Measurements from ENCODE around the gene MUC5AC. TPM values are rescaled to one million over a fixed set of nuclear protein-coding genes. Genes with fewer than 3 reads are reported as not detected.
A peak's percentile ranks its signal among the peaks of the same experiment; 100 is the strongest.

MUC5AC gene
- total RNA-seq, 4 donors from 2014 or later = not detected

- Histone ChIP-seq H3K9me3 (no peaks in the 10 kb centered on the region), H3K4me3 (replicated peaks in 1 of 3) (no peak overlapping the region), H3K36me3 (no peaks in the 10 kb centered on the region), H3K27ac (no peak overlapping the region), H3K4me1 (no peaks in the 10 kb centered on the region), H3K27me3 (no peaks in the 10 kb centered on the region)
- no peak for TF ChIP-seq CTCF (IDR thresholded peaks at IDR 0.05)
- no peak for TF ChIP-seq POLR2A (IDR thresholded peaks at IDR 0.05)
- intact Hi-C loops (cut with DNase I) = loop anchor here (2.0 to 5.0 kb wide), 2 partner anchors 315 to 370 kb away; partner anchors contain the start of gene DUSP8
- 53 to 58% methylated on average over 10 of the region's 18 CpGs for WGBS, 2 donors
- DNase-seq = no peak
These were observed 44.5 kb downstream of the MUC5AC start for GRCh38 chr11:1202154-1202775.

- H3K36me3 ChIP-seq = no peaks in the 10 kb centered on the region
- no peaks in the 10 kb centered on the region for H3K9me3 ChIP-seq
- H3K4me3 ChIP-seq (replicated peaks in 1 of 3) = no peak overlapping the region
- peak; percentile 48 to 51 for DNase-seq
- no peak for TF ChIP-seq POLR2A (IDR thresholded peaks at IDR 0.05)
- peak; percentile 62 to 97 (median 76) for TF ChIP-seq CTCF (IDR thresholded peaks at IDR 0.05)
- 17 to 21% methylated on average over 12 to 21 of the region's 32 CpGs for WGBS, 2 donors
- H3K27me3 ChIP-seq = no peaks in the 10 kb centered on the region
- H3K4me1 ChIP-seq = no peaks in the 10 kb centered on the region
- H3K27ac ChIP-seq = no peak overlapping the region
- intact Hi-C loops (cut with DNase I) = loop anchor here (2.0 to 5.0 kb wide), 2 partner anchors 314 to 369 kb away; partner anchors contain the start of gene DUSP8
These were observed 45.2 kb downstream of the MUC5AC start for GRCh38 chr11:1202776-1203504.

- DNase-seq = no peak
- H3K9me3 ChIP-seq = no peaks in the 10 kb centered on the region
- no peak overlapping the region for H3K4me3 ChIP-seq (replicated peaks in 1 of 3)
- H3K36me3 ChIP-seq = no peaks in the 10 kb centered on the region
- WGBS, 2 donors = 73% methylated on average over 10 to 18 of the region's 30 CpGs
- no peaks in the 10 kb centered on the region for H3K4me1 ChIP-seq
- no peak for TF ChIP-seq CTCF (IDR thresholded peaks at IDR 0.05)
- no peak for TF ChIP-seq POLR2A (IDR thresholded peaks at IDR 0.05)
- H3K27ac ChIP-seq = no peak overlapping the region
- H3K27me3 ChIP-seq = no peaks in the 10 kb centered on the region
- intact Hi-C loops (cut with DNase I) = loop anchor here (2.0 to 5.0 kb wide), 2 partner anchors 313 to 369 kb away; partner anchors contain the start of gene DUSP8
These were observed 45.9 kb downstream of the MUC5AC start for GRCh38 chr11:1203505-1204271.

- no peak overlapping the region for H3K27ac ChIP-seq
- 75 to 78% methylated on average over 7 to 9 of the region's 22 CpGs for WGBS, 2 donors
- TF ChIP-seq CTCF (IDR thresholded peaks at IDR 0.05) (no peak), POLR2A (IDR thresholded peaks at IDR 0.05) (no peak)
- no peak for DNase-seq
- H3K36me3 ChIP-seq = no peaks in the 10 kb centered on the region
- intact Hi-C loops (cut with DNase I) = loop anchor here (5.0 kb wide), 1 partner anchor 368 kb away; the partner anchor contains the start of gene DUSP8
- no peaks in the 10 kb centered on the region for H3K27me3 ChIP-seq
- H3K4me1 ChIP-seq = no peaks in the 10 kb centered on the region
- no peaks in the 10 kb centered on the region for H3K9me3 ChIP-seq
- H3K4me3 ChIP-seq (replicated peaks in 1 of 3) = no peak overlapping the region
These were observed 46.8 kb downstream of the MUC5AC start for GRCh38 chr11:1204381-1205101.
